Measurements from ENCODE around the gene SLC26A8.
"Not testable (repeated sequence)": the region's sequence is repeated elsewhere in the genome, so short reads cannot be mapped to it uniquely, and the experiment has no call there.

Gene SLC26A8

DNA sequence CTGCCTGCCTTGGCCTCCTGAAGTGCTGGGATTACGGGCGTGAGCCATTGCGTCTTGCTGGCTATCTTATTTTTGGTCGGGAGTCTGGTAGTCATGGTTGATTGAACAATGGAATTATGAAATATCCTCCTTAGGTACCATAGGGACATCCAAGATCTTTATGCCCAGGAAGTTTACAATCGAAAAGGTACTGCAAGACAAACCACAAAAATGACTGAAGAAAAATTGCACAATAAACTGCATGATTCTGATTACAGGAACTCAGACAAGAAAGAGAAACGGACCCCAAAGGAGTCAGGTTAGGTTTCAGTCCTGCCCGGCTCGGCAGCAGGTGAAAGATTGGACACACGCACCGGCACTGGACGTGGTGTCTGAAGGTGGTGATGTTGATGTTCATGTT, 5.3 kb downstream of the SLC26A8 start:
- TF ChIP-seq, protein P1, sequence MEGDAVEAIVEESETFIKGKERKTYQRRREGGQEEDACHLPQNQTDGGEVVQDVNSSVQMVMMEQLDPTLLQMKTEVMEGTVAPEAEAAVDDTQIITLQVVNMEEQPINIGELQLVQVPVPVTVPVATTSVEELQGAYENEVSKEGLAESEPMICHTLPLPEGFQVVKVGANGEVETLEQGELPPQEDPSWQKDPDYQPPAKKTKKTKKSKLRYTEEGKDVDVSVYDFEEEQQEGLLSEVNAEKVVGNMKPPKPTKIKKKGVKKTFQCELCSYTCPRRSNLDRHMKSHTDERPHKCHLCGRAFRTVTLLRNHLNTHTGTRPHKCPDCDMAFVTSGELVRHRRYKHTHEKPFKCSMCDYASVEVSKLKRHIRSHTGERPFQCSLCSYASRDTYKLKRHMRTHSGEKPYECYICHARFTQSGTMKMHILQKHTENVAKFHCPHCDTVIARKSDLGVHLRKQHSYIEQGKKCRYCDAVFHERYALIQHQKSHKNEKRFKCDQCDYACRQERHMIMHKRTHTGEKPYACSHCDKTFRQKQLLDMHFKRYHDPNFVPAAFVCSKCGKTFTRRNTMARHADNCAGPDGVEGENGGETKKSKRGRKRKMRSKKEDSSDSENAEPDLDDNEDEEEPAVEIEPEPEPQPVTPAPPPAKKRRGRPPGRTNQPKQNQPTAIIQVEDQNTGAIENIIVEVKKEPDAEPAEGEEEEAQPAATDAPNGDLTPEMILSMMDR (conservative IDR thresholded peaks at IDR 0.05), result no peak
- TF ChIP-seq ZFX (IDR thresholded peaks at IDR 0.05), result no peak
- no peak overlapping the region for H3K27ac ChIP-seq

DNA sequence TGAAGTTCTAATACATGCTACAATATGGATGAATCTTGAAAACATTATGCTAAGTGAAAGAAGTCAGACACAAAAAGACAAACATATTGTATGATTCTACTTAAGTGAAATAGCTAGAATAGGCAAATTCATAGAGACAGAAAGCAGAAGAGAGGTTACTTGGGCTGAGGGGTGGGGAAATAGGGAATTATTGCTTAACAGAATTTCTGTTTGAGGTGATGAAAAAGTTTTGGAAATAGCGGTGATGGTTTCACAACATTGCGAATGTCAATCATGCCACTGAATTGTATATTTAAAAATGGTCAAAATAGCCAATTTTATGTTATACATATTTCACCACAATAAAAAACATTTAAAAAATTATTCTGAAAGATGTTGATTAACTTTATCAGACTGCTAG, 6.1 kb downstream of the SLC26A8 start:
- no peak overlapping the region for H3K27ac ChIP-seq
- no peak for TF ChIP-seq ZFX (IDR thresholded peaks at IDR 0.05)

DNA sequence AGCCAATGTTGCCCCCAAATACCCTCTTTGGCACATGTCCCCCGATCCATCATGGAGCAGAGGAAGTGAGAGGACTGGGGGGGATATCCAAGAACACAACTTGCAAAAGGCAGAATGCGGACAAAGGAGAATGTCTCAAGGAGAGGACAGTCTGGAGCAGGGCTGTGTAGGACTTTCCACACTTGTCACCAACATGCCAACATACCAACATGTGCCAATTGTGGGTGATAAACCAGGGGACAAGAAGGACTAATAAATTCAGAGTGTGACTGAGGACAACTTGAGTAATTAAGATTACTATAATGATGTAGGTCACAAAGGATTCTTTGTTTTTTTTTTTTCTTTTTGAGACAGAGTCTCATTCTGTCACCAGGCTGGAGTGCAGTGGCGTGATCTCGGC, 8.8 kb downstream of the SLC26A8 start:
- H3K27ac ChIP-seq, result no peak overlapping the region
- TF ChIP-seq ZFX (IDR thresholded peaks at IDR 0.05), result no peak
- TF ChIP-seq, protein P1 (conservative IDR thresholded peaks at IDR 0.05), result no peak

DNA sequence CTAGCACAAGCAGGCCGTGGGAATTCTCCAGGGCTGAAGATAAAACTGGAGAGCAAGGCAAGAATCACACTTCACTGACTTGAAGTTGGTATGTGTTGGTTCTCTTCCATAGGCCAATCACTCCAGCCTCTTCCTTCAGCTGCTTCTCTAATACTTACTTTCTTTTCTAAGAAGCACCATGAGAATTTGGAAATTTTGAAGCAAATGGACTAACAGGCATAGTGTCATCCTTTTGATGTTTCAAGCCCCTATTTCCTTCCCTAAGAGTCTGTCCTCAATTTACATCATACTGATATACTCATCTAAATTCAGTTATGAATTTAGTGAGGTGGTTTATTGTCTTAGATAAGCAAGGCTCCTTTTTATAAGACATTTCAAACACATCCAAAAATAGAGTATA, 24.0 kb downstream of the SLC26A8 start:
- no peak for TF ChIP-seq ZFX (IDR thresholded peaks at IDR 0.05)
- TF ChIP-seq, protein P1 (conservative IDR thresholded peaks at IDR 0.05), result no peak
- H3K27ac ChIP-seq, result no peak overlapping the region

DNA sequence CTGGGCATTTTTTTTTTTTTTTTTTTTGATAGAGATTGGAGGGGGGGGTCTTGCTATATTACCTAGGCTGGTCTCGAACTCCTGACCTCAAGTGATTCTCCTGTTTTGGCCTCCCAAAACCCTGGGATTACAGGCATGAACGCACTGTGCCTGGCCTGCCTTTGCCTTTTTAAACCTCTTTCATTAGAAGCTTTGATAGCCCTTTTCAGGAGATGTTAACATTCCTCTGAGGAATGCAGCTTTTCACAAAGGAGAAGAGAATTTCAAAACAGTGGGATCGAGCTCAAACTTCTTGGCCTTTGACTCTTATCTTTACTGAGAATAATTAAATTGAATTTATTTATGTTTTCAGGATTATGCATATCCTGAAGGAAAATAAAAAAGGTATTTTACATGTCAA, 31.3 kb downstream of the SLC26A8 start:
- no peak for TF ChIP-seq ZFX (IDR thresholded peaks at IDR 0.05)
- TF ChIP-seq, protein P1 (conservative IDR thresholded peaks at IDR 0.05), result no peak
- H3K27ac ChIP-seq, result no peak overlapping the region

DNA sequence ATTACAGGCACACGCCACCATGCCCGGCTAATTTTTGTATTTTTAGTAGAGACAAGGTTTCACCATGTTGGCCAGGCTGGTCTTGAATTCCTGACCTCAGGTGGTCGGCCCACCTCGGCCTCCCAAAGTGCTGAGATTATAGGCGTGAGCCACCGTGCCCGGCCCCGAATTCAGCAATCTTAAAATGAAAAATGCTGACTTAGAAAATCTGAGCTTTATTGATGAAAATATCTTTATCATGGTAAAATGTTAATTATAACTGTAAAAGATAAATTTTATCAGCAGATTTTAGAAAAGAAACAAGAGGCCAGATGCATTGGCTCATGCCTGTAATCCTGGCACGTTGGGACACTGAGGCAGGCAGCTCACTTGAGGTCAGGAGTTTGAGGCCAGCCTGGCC, 36.4 kb downstream of the SLC26A8 start:
- H3K27ac ChIP-seq, result not testable (repeated sequence)

DNA sequence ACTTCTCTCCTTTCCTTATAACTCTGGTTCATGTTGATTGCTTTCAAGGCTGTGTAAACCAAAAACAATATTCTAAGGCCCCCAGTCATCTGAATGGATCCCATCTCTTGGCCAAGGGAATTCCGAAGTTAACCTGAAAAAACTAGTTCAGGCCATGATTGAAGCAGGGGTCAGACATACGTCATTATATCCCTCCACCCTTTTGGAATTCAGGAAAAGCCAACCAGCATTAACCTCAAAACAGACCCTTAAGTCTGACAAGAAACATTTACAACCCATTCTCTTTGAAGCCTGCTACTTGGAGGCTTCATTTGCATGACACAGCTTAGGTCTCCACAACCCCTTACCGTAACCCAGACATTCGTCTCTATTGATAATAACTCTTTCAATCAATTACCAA, 39.7 kb downstream of the SLC26A8 start:
- TF ChIP-seq, protein P1 (conservative IDR thresholded peaks at IDR 0.05), result no peak
- TF ChIP-seq ZFX (IDR thresholded peaks at IDR 0.05), result no peak

DNA sequence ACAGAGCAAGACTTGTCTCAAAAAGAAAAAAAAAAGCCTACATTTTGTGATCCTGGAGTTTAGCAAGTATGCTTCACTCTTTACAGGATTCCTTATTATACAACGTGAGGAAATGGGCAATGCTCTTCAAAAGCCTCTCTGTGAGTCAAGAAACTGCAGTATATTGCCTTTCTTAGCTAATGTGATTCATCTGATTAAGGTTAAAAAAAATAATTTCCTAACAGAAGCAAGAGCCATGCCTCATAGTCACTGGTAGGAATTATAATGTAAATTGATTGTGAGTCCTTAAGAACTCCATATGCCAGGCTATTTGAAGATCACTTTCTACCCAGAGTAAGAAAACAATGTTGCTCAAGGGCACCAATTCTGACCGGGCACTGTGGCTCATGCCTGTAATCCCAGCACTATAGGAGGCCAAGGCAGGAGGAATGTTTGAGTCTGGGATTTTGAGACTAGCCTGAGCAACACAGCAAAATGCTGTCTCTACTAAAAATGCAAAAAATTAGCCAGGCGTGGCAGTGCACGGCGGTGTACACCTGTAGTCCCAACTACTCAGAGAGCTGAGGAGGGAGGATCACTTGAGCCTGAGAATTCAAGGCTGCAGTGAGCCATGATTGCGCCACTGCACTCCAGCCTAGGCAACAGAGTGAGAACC, 43.3 kb downstream of the SLC26A8 start:
- H3K27ac ChIP-seq, result no peak overlapping the region
- TF ChIP-seq, protein P1 (conservative IDR thresholded peaks at IDR 0.05), result no peak
- TF ChIP-seq ZFX (IDR thresholded peaks at IDR 0.05), result no peak

More for the DNA sequence above, 39.7 kb downstream of the SLC26A8 start:
- no peak overlapping the region for H3K27ac ChIP-seq

DNA sequence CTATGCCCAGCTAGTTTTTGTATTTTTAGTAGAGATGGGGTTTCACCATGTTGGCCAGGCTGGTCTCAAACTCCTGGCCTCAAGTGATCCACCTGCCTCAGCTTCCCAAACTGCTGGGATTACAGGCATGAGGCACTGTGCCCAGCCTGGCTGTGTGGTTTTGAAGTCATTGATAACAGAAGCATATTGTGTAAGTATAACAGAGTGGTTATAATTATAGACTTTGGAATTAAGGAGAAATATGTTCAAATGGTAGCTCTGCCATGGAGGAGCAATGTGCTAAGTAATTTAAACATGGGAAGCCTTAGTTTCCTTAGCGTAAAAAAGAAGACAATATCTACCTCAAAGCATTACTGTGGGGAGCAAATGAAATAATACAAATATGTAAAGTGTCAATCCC, 44.3 kb downstream of the SLC26A8 start:
- H3K27ac ChIP-seq, result not testable (repeated sequence)
